Raji (cell line): ENCODE results near the gene EFTUD2.

ENCODE experiments used
- POLR2A ChIP-seq: IDR thresholded peaks from 2 replicates; pipeline ENCODE4 v1.6.1; 2011; ENCODE audit warnings: low read depth, low read length, control low read depth; ENCODE audit not compliant: insufficient read depth

Gene EFTUD2

DNA sequence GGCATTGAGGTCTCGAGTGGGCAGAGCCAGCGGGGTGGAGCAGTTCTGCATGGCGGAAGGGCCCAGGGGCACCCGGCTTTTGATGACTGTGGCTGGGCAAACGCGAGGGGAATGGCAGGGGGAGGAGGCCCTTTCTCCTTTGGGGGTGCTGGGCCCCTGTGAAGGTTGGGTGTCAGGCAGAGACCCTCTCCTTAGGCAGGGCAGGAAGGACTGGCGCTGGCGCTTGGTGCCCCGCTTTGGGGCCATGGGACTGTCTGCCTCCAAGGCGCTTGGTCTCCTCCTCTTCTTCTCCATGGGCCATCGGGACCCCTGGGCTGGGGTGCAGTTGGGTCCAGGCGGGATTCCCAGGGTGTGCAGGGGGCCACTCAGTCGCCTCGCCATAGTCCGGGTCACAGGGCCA is 28.9 kb upstream of the EFTUD2 start:
- no peak for TF ChIP-seq POLR2A

DNA sequence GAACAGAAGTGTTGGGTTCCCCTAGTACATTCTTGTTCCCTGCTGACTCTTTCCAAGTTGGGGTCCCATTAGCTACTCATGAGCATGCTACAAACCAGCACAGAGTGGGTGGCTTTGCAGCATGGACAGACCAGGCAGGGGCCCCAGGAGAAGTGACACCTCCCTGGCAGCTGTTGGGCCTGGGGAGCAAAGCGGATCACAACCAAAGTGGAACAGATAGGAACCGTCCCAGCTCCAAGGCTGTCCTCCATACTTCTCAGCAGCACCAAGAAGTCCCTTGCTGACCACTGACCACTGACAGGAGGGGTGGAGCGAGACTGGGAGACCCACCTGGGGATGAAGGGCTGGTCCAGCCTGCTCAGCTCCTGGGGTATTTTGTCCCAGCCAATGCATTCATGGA is 28.5 kb upstream of the EFTUD2 start:
- no peak for TF ChIP-seq POLR2A

DNA sequence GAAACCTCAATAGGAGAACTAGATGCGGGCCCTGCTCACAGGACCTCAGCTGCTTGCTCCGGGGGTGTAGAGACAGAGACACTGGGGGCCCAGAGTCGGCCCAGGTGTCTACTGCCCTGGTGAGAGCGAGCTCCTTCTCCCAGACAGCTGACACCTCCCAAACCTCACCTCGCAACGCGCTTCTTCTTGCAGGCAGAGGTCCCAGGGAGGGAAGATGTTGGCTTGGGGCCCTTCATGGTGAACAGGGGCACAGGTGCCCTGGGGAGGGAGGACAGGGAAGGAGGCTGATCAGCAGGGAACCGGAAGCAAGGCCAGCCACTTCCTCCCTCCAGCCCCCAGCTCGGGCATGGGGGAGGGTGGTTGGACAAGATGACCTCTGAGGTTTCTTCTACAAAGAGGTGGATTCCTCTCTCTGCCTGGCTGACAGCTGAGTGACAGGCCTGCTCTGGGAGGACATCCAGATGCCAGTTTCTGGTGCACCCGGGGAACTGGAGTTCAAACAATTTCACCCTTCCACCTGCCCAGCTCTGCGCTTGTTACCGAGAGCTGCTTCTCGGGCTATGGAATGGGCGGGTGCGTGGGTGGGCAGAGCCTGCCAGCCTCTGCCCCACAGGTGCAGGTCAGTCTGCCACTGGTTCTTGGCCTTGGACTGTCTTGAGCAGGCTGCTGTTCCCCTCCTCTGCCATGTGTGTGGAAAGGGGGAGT is 27.7 kb upstream of the EFTUD2 start:
- no peak for TF ChIP-seq POLR2A

DNA sequence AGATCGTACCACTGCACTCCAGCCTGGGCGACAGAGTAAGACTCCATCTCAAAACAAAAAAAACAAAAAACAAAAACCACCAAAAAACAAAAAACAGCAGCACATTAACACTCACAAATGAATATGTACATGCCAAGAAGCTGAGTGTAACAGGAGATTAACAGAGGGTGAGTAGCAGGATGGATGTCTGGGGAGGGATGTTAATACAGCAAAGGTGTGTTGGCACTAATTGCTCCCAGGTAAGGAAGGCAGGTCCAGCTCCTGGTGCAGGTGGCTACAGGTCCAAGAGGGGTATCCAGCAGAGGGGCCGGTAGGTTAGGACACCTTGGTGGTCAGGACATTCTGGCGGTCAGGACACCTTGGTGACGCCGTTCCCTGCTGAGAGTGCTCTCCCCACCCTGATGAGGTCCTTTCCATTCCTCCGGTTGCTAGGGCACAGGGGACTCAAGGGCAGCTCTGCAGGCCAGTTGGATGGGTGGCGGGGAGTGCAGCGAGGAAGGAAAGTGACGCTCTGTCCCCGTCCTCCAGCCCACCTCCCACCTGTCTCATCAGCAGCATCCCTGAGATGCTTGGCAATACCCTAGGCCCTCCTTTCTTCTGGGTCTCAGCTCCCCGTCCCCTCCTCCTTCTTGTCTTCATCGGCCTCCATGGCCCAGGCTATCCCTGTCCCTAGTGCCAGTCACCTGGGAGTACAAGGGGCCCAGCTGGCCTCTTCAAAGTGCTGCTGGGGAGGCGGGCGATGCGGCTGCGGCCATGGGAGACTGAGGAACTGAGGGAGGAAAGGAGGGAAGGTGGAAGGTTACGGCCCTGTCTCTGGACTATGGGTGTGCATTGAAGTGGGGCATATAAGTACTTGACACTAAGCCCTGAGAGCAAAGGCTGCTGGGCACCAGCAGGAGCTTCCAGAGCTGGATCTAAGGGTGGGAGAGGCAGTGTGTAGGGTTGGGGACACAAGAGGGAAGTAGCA is 26.8 kb upstream of the EFTUD2 start:
- no peak for TF ChIP-seq POLR2A

DNA sequence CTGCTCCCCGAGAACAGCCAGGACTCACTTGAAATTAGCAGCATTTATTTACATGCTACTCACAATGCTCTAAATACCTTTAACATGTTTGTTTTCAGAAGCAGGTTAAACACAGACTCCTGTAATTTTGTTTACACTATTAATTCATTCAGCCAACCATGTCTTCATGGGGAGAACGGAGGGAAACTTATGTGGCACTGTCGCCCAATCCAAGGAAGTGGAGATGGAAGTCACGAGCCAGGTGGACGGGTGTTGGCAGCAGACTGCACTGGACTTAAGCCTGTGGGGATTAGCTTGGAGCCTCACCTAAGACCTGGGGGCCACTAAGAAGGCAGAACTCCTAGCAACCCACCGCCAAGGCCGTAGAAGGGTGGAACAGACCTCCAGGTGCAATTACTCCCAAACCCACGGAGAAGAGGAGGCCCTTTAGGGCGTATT is 24.9 kb upstream of the EFTUD2 start:
- no peak for TF ChIP-seq POLR2A

DNA sequence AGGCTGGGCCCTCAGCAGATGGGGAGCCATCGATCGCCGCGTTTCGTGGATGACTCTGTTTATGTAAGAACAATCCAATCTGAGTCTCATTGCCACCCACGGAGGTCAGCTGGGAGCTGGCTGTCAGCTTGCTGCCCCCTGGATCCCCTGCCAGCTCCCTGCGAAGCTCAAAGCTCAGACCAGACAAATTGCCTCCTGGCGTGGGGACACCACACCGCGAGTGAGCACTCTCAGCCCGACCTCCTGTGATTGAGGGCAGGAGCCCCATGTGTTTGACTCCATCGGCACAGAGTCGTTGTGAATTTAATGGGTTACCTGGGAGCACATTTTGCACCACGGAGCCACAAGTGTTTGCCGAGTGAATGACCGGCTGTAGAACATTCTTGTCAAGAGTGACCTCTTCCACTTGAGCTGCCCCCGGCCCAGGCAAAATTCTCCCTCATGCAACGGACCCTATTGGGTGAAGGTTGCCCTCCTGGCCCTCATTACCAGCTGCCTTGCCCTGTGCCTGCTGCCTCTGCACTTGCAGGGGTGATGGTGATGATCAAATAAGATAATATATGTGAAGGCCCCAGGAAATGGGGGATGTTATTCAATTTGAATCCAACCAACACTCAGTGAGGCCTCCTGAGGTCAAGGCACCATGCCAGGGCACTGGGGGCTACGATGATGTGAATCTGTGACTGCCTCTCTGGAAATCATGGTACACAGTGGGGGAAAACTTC is 23.7 kb upstream of the EFTUD2 start:
- no peak for TF ChIP-seq POLR2A

DNA sequence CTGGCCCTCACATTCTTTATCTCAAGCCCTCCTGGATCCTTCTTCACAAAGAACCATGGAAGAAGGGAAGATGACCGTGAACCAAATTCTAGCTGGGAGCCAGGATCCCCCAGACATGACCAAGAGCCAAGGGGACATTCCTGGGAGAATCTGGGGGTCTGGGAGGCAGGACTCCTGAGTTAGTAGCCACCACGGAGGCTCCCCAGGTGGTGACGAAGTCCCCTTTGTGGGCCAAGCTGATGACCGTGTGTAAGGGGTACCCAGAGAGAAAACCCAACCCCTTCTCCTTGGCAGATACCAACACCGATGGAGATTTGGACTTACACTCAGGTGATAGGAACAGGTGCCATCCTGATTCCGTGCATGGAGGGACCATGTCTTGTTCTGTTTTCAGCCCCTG is 22.9 kb upstream of the EFTUD2 start:
- no peak for TF ChIP-seq POLR2A

DNA sequence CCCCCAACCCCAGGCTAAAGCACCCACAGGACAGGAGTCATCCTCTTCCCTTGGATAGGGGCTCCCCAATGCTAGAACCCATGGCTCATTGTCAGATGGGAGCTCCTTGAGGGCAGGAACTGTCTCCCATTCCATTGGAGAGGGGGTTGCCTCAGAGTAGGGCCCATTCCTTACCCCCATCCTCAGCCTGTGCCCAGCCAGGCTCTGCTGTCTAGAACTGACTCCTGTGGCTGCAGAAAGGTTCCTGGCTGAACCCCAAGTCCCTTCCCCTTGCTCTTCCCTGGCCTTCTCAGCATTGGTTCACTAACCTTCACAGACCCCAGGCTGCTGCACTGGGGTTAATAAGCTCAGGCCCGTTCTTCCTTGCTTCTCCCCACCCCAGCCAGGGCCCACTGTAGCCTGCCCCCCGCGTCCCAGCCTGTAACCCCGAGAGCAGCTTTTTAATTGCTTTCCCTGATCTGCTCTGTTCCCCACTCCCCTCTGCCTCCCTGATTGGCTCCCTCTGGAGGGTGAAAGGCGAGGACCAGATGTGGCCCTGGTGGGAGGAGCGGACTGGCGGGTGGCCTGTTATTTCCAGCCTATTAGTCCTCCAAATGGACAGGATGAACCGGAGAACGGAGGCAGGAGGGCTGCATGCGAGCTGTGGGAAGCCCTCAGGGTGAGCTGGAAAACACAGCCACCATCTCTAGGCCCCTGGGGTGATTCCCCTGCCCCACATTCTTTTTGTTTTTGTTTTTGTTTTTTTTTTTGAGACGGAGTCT is 22.1 kb upstream of the EFTUD2 start:
- no peak for TF ChIP-seq POLR2A

DNA sequence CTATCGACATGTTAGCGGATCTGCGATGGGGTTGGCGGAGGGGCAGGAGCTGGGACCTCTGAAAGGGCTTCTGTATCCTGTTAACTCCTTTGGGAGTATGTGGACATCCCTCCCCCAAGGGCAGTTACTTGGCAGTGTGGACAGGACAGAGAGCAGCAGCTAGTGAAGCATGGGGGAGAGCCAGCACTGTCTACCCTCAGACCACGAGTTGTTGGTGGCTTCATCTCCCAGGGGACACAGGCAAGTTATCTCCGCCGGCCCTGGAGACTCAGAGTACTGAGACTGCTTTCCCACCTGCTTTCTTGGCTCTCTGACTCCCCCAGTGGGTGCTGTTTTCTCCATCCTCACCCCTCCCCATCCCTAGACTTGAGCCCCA is 21.3 kb upstream of the EFTUD2 start:
- no peak; the same call in 1 of the 2 replicates for TF ChIP-seq POLR2A

DNA sequence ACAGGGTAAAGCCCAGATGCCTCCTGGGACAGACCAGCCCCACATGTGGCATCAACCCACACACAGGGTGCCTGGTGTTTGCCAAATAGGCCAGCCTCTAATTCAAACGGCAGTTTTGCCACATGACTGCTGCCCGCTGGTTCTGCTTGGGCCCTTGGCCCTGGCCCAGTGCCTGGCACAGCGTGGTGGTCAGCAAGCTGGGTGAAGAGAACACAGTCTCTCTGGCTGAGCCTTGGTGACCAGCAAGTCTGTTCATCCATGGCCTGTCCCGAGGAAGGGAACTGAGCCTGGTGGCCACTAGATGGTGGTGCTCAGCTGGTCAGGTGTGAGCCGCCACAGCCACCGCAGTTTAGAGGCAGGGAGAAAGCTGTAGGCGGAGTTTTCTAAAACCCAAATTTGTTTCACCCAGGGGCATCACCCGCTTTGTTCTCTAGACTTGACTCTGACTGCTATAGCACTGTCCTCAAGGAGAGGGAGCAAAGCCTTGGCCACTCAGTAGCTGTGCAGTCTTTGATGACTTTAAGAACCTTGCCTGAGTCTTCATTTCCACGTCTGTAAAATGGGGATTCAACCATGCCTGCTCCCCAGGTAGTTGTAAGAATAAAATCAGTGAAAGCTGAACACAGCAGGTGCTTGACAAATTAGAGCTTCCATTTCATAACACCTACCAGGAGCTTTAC is 20.8 kb upstream of the EFTUD2 start:
- TF ChIP-seq POLR2A, result no peak

DNA sequence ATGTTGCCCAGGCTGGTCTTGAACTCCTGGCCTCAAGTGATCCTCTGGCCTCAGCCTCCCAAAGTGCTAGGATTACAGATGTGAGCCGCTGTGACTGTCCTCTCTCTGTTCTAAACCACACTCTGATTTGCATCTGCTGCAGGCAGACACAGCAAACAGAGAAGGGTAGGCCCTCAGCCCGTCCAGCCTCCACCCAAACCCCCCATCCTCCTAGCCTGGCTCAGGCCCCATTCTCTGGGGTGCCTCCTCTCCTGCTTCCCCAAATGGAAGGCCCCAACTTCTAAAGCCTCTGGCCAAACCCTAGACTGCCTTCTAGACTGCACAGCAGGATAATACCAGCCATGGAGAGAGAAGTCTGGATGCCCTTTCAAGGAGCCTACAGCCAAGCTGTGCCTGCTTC is 20.2 kb upstream of the EFTUD2 start:
- TF ChIP-seq POLR2A, result no peak

DNA sequence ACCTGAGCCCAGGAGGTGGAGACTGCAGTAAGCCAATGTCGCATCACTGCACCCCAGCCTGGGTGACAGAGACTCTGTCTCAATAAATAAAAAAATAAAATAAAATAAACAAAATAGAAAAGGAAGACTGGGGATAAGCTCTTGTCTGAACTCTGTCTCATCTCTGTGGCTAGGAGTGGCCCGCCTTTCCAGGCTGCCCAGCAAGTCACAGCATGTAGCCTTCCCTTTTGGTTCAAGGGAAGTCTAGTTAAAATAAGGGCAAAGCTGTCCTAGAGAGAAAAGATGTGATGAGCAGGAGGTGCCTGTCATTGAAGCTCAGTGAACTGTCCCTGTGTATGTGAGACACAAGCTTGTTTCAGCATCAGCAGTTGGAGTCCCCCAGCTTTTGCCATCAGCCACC is 18.8 kb upstream of the EFTUD2 start:
- no peak for TF ChIP-seq POLR2A

DNA sequence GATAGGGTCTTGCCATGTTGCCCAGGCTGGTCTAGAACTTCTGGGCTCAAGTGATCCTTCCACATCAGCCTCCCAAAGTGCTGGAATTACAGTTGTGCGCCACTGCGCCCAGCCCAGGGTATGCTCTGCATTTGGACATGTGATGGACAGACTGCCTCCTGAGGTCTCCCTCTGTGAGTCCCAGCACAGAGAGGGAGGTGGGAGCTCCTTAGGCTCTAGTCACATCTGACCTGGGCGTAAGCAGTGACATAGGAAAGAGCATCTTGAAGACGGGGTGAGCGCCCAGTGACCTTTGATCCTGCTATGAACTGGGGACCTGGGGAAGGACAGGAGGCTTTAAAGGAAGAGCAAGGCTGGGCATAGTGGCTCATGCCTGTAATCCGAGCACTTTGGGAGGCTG is 18.2 kb upstream of the EFTUD2 start:
- TF ChIP-seq POLR2A, result no peak

DNA sequence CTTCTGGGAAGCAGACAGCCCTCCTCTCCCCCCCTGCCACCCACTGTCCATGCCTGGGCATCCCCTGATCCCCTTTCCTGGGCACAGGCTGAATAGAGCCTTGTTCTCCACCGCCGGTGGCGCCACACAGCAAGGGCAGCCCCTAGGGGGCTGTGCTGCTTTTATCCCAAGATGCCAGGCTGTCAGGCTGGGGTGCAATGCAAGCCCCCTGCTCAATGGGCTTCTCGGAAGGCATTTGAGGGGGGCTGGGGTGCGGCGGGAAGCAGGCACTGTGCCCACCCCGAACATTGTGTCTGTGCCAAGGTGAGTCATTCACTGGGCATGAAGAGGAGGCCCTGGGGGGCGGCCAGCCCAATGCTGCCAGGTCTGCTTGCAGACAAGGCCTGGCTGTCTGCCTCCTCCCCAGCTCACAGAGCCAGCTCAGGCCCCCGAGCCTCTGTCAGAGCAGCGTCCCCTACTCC is 17.6 kb upstream of the EFTUD2 start:
- TF ChIP-seq POLR2A, result no peak
